ENCODE results near the gene CD2AP.

The CD2AP gene

DNA sequence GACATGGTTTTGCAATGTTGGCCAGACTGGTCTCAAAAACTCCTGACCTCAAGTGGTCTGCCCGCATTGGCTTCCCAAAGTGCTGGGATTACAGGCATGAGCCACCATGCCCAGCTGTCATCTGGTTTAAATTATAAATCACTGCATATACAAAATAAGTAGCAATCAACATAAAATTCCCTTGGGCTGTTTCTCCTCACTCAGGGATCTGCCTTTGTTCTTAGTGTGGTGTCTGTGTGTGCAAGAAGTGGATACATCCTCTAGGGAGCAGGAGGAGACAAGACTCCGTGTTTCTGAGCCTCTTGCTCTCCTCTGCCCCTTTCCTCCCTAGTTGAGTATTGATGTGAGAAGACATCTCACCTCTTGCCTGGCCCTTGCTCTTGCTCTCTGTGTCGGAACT is 155.6 kb downstream of the CD2AP start (continued):
- TF ChIP-seq ARNTL (CRISPR knock-in tag; IDR thresholded peaks at IDR 0.05; ENCODE audit: borderline replicate concordance, low read depth) (no peak), TCF4 (CRISPR knock-in tag; IDR thresholded peaks at IDR 0.05; ENCODE audit: borderline replicate concordance) (no peak; the same call in 1 of the 2 replicates)

- no peak for TF ChIP-seq TCF4 (CRISPR knock-in tag; IDR thresholded peaks at IDR 0.05; ENCODE audit: borderline replicate concordance)
- no peak for TF ChIP-seq CSDC2 (CRISPR knock-in tag; IDR thresholded peaks at IDR 0.05)
- TF ChIP-seq ZNF565 (CRISPR knock-in tag; conservative IDR thresholded peaks at IDR 0.05; ENCODE audit: low read depth): no peak
- TF ChIP-seq ARNTL (CRISPR knock-in tag; IDR thresholded peaks at IDR 0.05; ENCODE audit: borderline replicate concordance, low read depth): no peak
- TF ChIP-seq ZNF8 (CRISPR knock-in tag; IDR thresholded peaks at IDR 0.05): no peak
- no peak for TF ChIP-seq ZFP3 (CRISPR knock-in tag; IDR thresholded peaks at IDR 0.05)
- TF ChIP-seq TSHZ2 (CRISPR knock-in tag; IDR thresholded peaks at IDR 0.05): no peak
- TF ChIP-seq ESRRG (CRISPR knock-in tag; IDR thresholded peaks at IDR 0.05): no peak
- ATAC-seq: no peak
These were observed 156.8 kb downstream of the CD2AP start for GRCh38 chr6:47634210-47635047.

DNA sequence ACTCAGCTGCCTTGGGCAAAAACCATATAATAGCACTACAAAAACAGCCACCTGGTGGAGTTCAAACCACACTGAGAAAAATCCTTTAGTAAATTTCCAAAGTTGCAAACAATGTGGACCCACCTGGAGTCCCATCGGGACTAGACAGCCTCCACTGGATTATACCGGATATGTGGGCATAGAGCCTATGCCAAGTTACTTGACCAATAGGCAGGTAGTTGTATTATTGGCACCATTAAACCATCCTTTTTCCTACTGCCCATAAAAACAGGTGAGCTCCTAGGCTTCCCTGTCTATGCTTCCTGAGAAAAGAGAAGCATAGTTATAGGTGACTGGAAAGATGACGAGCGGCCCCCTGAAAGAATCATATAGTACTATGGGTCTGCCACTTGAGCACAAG is 169.1 kb downstream of the CD2AP start:
- no peak for ATAC-seq

More for the DNA sequence above, 169.1 kb downstream of the CD2AP start:
- TF ChIP-seq TSHZ2 (CRISPR knock-in tag; IDR thresholded peaks at IDR 0.05): no peak
- TF ChIP-seq SNAI2 (CRISPR knock-in tag; IDR thresholded peaks at IDR 0.05): no peak
- TF ChIP-seq, protein P1, sequence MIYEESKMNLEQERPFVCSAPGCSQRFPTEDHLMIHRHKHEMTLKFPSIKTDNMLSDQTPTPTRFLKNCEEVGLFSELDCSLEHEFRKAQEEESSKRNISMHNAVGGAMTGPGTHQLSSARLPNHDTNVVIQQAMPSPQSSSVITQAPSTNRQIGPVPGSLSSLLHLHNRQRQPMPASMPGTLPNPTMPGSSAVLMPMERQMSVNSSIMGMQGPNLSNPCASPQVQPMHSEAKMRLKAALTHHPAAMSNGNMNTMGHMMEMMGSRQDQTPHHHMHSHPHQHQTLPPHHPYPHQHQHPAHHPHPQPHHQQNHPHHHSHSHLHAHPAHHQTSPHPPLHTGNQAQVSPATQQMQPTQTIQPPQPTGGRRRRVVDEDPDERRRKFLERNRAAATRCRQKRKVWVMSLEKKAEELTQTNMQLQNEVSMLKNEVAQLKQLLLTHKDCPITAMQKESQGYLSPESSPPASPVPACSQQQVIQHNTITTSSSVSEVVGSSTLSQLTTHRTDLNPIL (CRISPR knock-in tag; IDR thresholded peaks at IDR 0.05; ENCODE audit: low read depth): no peak
- TF ChIP-seq PATZ1 (CRISPR knock-in tag; IDR thresholded peaks at IDR 0.05; ENCODE audit: borderline replicate concordance): no peak
- TF ChIP-seq GLIS3 (CRISPR knock-in tag; IDR thresholded peaks at IDR 0.05): no peak
- TF ChIP-seq ZC3H10 (CRISPR knock-in tag; IDR thresholded peaks at IDR 0.05): no peak
- no peak for TF ChIP-seq ZNF565 (CRISPR knock-in tag; conservative IDR thresholded peaks at IDR 0.05; ENCODE audit: low read depth)
- TF ChIP-seq CSDC2 (CRISPR knock-in tag; IDR thresholded peaks at IDR 0.05): no peak
- no peak for TF ChIP-seq TOX (CRISPR knock-in tag; IDR thresholded peaks at IDR 0.05; ENCODE audit: borderline replicate concordance)
- TF ChIP-seq, protein P2, sequence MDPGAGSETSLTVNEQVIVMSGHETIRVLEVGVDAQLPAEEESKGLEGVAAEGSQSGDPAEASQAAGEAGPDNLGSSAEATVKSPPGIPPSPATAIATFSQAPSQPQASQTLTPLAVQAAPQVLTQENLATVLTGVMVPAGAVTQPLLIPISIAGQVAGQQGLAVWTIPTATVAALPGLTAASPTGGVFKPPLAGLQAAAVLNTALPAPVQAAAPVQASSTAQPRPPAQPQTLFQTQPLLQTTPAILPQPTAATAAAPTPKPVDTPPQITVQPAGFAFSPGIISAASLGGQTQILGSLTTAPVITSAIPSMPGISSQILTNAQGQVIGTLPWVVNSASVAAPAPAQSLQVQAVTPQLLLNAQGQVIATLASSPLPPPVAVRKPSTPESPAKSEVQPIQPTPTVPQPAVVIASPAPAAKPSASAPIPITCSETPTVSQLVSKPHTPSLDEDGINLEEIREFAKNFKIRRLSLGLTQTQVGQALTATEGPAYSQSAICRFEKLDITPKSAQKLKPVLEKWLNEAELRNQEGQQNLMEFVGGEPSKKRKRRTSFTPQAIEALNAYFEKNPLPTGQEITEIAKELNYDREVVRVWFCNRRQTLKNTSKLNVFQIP (CRISPR knock-in tag; IDR thresholded peaks at IDR 0.05; ENCODE audit: borderline replicate concordance, low read depth): no peak

Measured in SK-N-SH treated with all-trans-retinoic acid at 6 μM for 48 hours (cell line).